PC-3 (cell line): Measurements from ENCODE around the gene RMDN2. TPM values are rescaled to one million over a fixed set of nuclear protein-coding genes. Genes with fewer than 3 reads are reported as not detected.

Source experiments
- ATAC-seq: fragments of 200-7000 bp; cut with Tn5 transposase; 2 replicates; pipeline ENCODE4 v1.9.1; 2020; ENCODE audit warnings: mild to moderate bottlenecking, moderate library complexity
- BruUV-seq: library from RNA; stranded (reverse); fragments of 400-500 nt; replicated peaks from 2 replicates; lab custom pipeline; 2021; lab: Mats Ljungman, UMichigan
- CTCF ChIA-PET: fragments of 300-600 bp; sonication (Branson Sonifier 250); formaldehyde crosslinking; loops from one replicate; lab custom pipeline; 2022; ENCODE audit warnings: antibody characterized with exemption; lab: Charles Lee
- POLR2A ChIA-PET: fragments of 300-600 bp; sonication (Branson Sonifier 250); formaldehyde crosslinking; loops from one replicate; lab custom pipeline; 2022; ENCODE audit warnings: antibody characterized with exemption; ENCODE audit not compliant: unreplicated experiment; lab: Charles Lee
- DNase-seq: peaks from one replicate; pipeline ENCODE4 v3.0.0-alpha.2; 2015
- H2AFZ ChIP-seq: fragments of 300-600 bp; sonication (generic); 2 replicates; pipeline ENCODE4 v1.6.0; 2016; ENCODE audit warnings: antibody characterized with exemption, low read length
- H3F3A ChIP-seq: fragments of 300-600 bp; sonication (generic); one replicate; pipeline ENCODE4 v1.6.0; 2017; ENCODE audit warnings: antibody characterized with exemption, low read length, control low read depth, mild to moderate bottlenecking; ENCODE audit not compliant: unreplicated experiment
- H3K27ac ChIP-seq: fragments of 300-600 bp; sonication (generic); 2 replicates; pipeline ENCODE4 v1.5.1; 2016; ENCODE audit warnings: mild to moderate bottlenecking, low read length
- H3K27me3 ChIP-seq: fragments of 300-600 bp; sonication (generic); 2 replicates; pipeline ENCODE4 v1.6.1; 2016; ENCODE audit warnings: low read length, mixed read lengths
- H3K36me3 ChIP-seq: fragments of 300-600 bp; sonication (generic); 2 replicates; pipeline ENCODE4 v1.6.1; 2016; ENCODE audit warnings: low read depth, mixed run types, low read length, mixed read lengths
- H3K4me1 ChIP-seq: fragments of 300-600 bp; sonication (generic); 2 replicates; pipeline ENCODE4 v1.5.1; 2016; ENCODE audit warnings: low read length; ENCODE audit not compliant: insufficient read depth
- H3K4me2 ChIP-seq: fragments of 300-600 bp; sonication (generic); 2 replicates; pipeline ENCODE4 v1.6.0; 2016; ENCODE audit warnings: low read length
- H3K4me3 ChIP-seq: fragments of 300-600 bp; sonication (generic); 2 replicates; pipeline ENCODE4 v1.5.1; 2016; ENCODE audit warnings: mild to moderate bottlenecking, low read length, mixed read lengths
- H3K79me2 ChIP-seq: fragments of 300-600 bp; sonication (generic); 2 replicates; pipeline ENCODE4 v1.6.1; 2017; ENCODE audit warnings: low read length, mixed read lengths
- H3K9ac ChIP-seq: fragments of 300-600 bp; sonication (generic); 2 replicates; pipeline ENCODE4 v1.6.0; 2016; ENCODE audit warnings: mild to moderate bottlenecking, low read length
- H3K9me2 ChIP-seq: fragments of 300-600 bp; sonication (generic); replicated peaks from 2 replicates; pipeline ENCODE4 v1.6.1; 2016; ENCODE audit warnings: mixed run types, low read length, mixed read lengths
- H3K9me3 ChIP-seq: fragments of 300-600 bp; sonication (generic); 2 replicates; pipeline ENCODE4 v1.6.1; 2016; ENCODE audit warnings: low read length, mixed read lengths
- H4K20me1 ChIP-seq: fragments of 300-600 bp; sonication (generic); 2 replicates; pipeline ENCODE4 v1.6.1; 2016; ENCODE audit warnings: low read length, mixed read lengths
- CTCF ChIP-seq: fragments of 300-600 bp; sonication (generic); conservative IDR thresholded peaks from 2 replicates; pipeline ENCODE4 v1.5.1; 2017; ENCODE audit warnings: antibody characterized with exemption, low read depth, mild to moderate bottlenecking, low read length
- EZH2 ChIP-seq: fragments of 300-600 bp; sonication (generic); IDR thresholded peaks from one replicate; pipeline ENCODE4 v1.6.1; 2017; ENCODE audit warnings: antibody characterized with exemption, mild to moderate bottlenecking, low read length; ENCODE audit not compliant: unreplicated experiment
- EZH2phosphoT487 ChIP-seq: fragments of 300-600 bp; sonication (generic); IDR thresholded peaks from 2 replicates; pipeline ENCODE4 v1.6.1; 2018; ENCODE audit warnings: mild to moderate bottlenecking, antibody characterized with exemption, low read length, borderline replicate concordance
- intact Hi-C: fragments of 100-400 bp; cut with micrococcal nuclease; formaldehyde crosslinking; loops from 2 replicates; pipeline ENCODE4 v1.9.0; 2023
- total RNA-seq: library from RNA; depleted of rRNA; stranded (reverse); fragments of >200 nt; gene quantifications from 2 replicates; pipeline ENCODE4 v1.2.3, GENCODE V29; 2014

Gene RMDN2
- total RNA-seq, 1 experiment from 2014 or later, result 2.6 TPM

GRCh38 chr2:37920570-37920969 is 4.5 kb upstream of the RMDN2 start:
- Histone ChIP-seq H4K20me1 (no peaks in the 10 kb centered on the region), H3K9ac (no peak overlapping the region), H3K27me3 (no peaks in the 10 kb centered on the region), H3K9me3 (no peaks in the 10 kb centered on the region), H3K4me3 (no peak overlapping the region), H3K4me1 (peaks cover 19% of the 10 kb centered on the region), H3K27ac (no peak overlapping the region), H3K36me3 (no peaks in the 10 kb centered on the region), H2AFZ (no peak overlapping the region), H3K4me2 (no peak overlapping the region), H3K9me2 (no peaks in the 10 kb centered on the region), H3K79me2 (no peaks in the 10 kb centered on the region), H3F3A (no peaks in the 10 kb centered on the region)
- POLR2A ChIA-PET, result no interaction called here
- intact Hi-C loops, result no loop called here
- ATAC-seq (no peak), DNase-seq (peak; percentile 54)
- TF ChIP-seq CTCF (no peak), EZH2 (no peak), EZH2phosphoT487 (no peak)
- CTCF ChIA-PET, result no interaction called here
- no TSS peak for BruUV-seq

GRCh38 chr2:37921781-37922180 is 3.3 kb upstream of the RMDN2 start:
- Histone ChIP-seq H3K9ac (no peak overlapping the region), H3F3A (no peaks in the 10 kb centered on the region), H4K20me1 (no peaks in the 10 kb centered on the region), H3K4me2 (no peak overlapping the region), H2AFZ (no peak overlapping the region), H3K4me1 (peaks cover 13% of the 10 kb centered on the region; the same call in 1 of the 2 replicates), H3K27me3 (no peaks in the 10 kb centered on the region), H3K79me2 (no peaks in the 10 kb centered on the region), H3K9me3 (no peaks in the 10 kb centered on the region), H3K36me3 (no peaks in the 10 kb centered on the region), H3K9me2 (no peaks in the 10 kb centered on the region), H3K4me3 (no peak overlapping the region), H3K27ac (no peak overlapping the region)
- no peak for ATAC-seq
- ChIA-PET CTCF (no interaction called here), POLR2A (no interaction called here)
- intact Hi-C loops, result no loop called here
- BruUV-seq, result no TSS peak
- TF ChIP-seq EZH2, result no peak
- no peak for TF ChIP-seq EZH2phosphoT487
- no peak for TF ChIP-seq CTCF
- DNase-seq, result no peak

- intact Hi-C loops, result no loop called here
- no TSS peak for BruUV-seq
- ATAC-seq (no peak), DNase-seq (no peak)
- no peak overlapping the region for H3K4me2 ChIP-seq
- CTCF ChIA-PET, result no interaction called here
- 0 out of 2 replicates have a peak, but pooled peaks cover 7% of the 10 kb centered on the region for H3K4me1 ChIP-seq
- no peaks in the 10 kb centered on the region for H3K9me3 ChIP-seq
- no peaks in the 10 kb centered on the region for H3K27me3 ChIP-seq
- no peak overlapping the region for H3K9ac ChIP-seq
- no peaks in the 10 kb centered on the region for H3K36me3 ChIP-seq
- TF ChIP-seq EZH2phosphoT487 (no peak), EZH2 (no peak), CTCF (no peak)
- no peaks in the 10 kb centered on the region for H3K79me2 ChIP-seq
- no peak overlapping the region for H3K4me3 ChIP-seq
- no peaks in the 10 kb centered on the region for H3F3A ChIP-seq
- H3K9me2 ChIP-seq, result no peaks in the 10 kb centered on the region
- H4K20me1 ChIP-seq, result no peaks in the 10 kb centered on the region
- no peak overlapping the region for H3K27ac ChIP-seq
- POLR2A ChIA-PET, result no interaction called here
- no peak overlapping the region for H2AFZ ChIP-seq
Measured at GRCh38 chr2:37923308-37924055, 1.6 kb upstream of the RMDN2 start.
